Measurements from ENCODE around the gene COA3.
"Not testable (repeated sequence)": the region's sequence is repeated elsewhere in the genome, so short reads cannot be mapped to it uniquely, and the experiment has no call there.

Gene COA3

GRCh38 chr17:42781639-42782165 is 16.8 kb downstream of the COA3 start:
- DNase-seq (ENCODE audit: low read depth) = no peak

DNA sequence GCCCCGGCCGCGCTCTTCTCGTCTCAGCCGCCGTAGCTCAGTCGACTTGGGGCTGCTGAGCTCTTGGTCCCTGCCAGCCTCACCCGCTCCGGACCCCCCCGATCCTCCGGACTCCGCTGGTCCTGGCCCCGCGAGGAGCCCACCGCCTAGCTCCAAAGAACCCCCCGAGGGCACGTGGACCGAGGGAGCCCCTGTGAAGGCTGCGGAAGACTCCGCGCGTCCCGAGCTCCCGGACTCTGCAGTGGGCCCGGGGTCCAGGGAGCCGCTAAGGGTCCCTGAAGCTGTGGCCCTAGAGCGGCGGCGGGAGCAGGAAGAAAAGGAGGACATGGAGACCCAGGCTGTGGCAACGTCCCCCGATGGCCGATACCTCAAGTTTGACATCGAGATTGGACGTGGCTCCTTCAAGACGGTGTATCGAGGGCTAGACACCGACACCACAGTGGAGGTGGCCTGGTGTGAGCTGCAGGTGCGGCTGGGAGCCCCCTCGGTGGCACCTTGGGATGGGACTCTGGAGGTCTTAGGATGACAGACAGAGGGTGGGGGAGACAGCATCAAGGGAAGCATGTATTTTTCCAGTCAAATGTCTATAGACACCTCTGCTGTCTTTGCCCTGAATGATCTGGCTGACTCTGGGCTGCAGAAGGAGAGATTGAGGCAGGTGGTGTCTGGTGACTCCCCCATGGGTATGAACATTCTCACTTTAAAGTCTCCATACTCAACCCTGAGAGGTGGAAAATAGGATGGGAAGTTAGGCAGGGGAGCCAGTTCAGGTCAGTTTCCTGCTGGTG is 17.5 kb downstream of the COA3 start:
- DNase-seq (ENCODE audit: low read depth) = no peak

DNA sequence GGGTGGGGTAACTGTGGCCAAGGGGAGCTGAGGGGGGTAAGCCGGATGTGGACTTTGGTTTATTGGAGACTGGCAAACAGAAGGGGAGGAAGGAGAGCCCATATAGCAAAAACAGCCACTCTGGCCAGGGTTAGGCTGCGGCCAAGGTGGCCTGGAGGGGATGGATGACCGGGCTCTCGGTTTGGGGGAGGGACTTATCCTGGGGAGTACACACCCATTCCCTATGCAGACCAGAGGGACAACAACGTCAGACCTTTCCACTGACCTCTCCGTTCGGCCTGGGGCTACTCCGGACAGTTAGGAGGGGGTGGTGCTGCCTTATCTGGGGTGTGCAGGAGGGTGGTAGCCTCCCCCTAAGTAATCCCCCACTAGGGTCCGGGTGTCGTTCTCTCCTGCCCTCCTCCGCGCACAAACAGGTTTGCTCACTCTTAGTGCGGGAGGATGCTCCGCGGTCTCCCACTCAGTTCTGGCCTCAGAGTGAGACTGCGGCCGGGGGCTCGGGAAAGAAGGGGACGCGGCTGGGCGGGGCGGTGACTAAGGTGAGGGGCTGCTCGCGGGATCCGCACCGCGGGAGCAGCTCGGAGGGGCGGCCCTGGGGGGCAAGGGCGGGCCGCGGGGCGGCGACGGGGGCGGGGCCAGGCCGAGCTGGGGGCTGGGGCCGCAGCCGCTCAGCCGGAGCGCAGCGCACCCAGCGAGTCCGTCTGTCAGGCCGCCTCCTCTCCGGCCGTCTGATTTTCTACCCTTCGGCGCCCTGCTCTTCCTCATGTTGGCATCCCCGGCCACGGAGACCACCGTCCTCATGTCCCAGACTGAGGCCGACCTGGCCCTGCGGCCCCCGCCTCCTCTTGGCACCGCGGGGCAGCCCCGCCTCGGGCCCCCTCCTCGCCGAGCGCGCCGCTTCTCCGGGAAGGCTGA is 18.3 kb downstream of the COA3 start, which contains the start of gene WNK4:
TSS of gene WNK4 (plus strand) at position 675 of the 915 bp plus-strand sequence. CDS start at position 764, 89 bp downstream.
- DNase-seq (ENCODE audit: low read depth) = no peak

GRCh38 chr17:42779304-42779935 is 19.1 kb downstream of the COA3 start:
- no peak for DNase-seq (ENCODE audit: low read depth)

GRCh38 chr17:42778570-42778969 is 19.9 kb downstream of the COA3 start:
- no peak for DNase-seq (ENCODE audit: low read depth)

DNA sequence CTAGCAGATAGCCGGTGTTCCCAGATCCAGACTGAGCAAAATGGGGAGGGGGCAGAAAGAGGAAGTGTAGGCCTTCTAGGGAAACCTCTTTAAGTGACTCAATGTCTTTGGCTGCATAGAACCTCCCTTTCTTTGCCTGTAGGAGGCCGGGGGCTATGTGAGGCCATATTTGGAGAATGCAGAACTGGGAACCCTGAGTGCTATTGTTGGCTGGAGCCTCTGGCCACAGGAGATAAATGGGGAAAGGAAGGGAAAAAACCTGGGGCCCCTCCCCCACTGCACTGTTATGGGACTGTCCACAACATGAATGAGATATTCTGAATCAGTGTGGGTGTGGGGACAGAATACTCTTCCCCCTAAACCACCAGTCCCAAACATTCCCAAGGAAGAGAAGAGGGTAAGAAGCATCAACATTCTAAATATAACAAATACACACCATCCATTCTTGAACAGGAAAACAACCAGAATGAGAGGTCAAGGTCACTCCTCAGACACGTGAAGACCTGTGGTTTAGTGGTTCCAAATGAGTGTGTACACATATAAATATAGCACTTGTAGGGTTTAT is 22.9 kb downstream of the COA3 start:
- no peak for DNase-seq (ENCODE audit: low read depth)

- no peak for DNase-seq (ENCODE audit: low read depth)
These were observed 24.3 kb downstream of the COA3 start for GRCh38 chr17:42774066-42774745.

DNA sequence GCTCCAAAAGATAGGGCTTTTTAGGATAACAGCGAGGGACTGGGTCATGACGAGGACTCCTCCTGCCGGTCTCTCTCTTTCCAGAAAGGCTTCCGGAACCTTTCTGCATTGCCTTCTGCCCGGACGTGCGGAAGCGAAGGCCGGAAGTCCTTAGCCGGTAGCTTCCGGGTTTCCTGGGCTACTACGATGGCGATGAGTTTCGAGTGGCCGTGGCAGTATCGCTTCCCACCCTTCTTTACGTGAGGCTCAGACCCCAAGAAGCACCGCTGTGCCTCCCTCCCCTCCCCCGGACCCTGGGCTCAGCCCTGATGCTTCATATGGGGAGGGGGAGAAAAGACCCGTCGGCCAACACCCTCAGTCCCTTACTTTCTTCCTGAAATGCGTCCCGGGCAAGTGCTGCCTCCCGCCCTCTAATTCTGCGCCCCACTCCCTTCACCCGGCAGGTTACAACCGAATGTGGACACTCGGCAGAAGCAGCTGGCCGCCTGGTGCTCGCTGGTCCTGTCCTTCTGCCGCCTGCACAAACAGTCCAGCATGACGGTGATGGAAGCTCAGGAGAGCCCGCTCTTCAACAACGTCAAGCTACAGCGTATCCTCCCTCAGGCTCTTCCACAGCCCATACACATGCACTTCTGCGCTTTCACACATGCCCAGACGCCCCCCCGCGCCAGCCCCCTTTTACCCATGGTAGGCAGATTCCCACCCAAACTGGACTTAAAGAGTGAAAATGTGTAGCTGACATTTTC is 25.0 kb downstream of the COA3 start, which contains the start of gene VPS25:
TSS of gene VPS25 (plus strand) at position 160 of the 746 bp plus-strand sequence. CDS start at position 187, 27 bp downstream.
- DNase-seq (ENCODE audit: low read depth) = peak; percentile 68

GRCh38 chr17:42772945-42773289 is 25.6 kb downstream of the COA3 start:
- DNase-seq (ENCODE audit: low read depth) = no peak

DNA sequence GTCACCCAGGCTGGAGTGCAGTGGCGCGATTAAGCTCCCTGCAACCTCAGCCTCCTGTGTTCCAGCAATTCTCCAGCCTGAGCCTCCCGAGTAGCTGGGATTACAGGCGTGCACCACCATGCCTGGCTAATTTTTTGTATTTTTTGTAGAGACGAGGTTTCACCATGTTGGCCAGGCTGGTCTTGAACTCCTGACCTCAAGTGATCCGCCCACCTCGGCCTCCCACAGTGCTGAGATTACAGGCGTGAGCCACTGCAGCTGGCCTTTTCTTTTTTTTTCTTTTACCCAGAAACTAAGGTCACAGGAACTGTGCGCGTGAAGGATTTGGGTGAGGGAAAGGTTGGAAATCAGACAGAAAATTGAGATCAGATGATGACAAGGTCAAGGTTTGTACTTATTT is 28.5 kb downstream of the COA3 start:
- DNase-seq (ENCODE audit: low read depth) = not testable (repeated sequence)

DNA sequence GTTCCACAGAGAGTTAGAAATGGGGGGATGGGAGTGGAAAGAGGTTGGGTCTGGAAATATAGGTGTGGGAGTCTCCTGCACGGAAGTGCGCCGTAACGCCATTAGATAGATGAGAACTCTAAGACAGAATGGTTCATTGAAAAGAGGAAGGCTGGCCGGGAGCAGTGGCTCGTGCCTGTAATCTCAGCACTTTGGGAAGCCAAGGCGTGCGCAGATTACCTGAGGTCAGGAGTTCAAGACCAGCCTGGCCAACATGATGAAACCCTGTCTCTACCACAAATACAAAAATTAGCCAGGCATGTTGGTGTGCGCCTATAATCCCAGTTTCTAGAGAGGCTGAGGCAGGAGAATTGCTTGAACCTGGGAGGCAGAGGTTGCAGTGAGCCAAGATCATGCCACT is 30.5 kb downstream of the COA3 start:
- not testable (repeated sequence) for DNase-seq (ENCODE audit: low read depth)

GRCh38 chr17:42767512-42767911 is 31.0 kb downstream of the COA3 start:
- DNase-seq (ENCODE audit: low read depth) = no peak

- no peak for DNase-seq (ENCODE audit: low read depth)
These were observed 32.4 kb downstream of the COA3 start for GRCh38 chr17:42766124-42766523.

DNA sequence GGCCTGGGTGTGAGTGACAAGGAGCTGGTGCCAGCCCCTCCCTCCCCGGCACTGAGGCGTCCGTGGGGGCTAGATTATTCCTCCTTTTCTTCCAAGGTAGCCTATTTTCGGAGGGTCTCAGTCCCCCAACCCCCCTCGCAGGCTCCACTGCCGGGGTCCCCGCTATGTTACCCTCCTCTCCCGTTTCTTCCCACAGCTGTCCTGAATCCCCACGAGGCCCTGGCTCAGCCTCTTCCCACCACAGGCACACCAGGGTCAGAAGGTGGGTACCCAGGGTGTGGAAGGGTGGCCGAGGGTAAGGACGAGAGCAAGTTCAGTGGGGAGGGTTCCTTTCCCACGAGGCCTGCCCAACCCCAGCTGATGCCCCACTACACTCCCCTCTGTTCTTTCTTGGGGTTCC is 36.9 kb downstream of the COA3 start:
- no peak for DNase-seq (ENCODE audit: low read depth)

- no peak for DNase-seq (ENCODE audit: low read depth)
These were observed 37.6 kb downstream of the COA3 start, which contains the start of gene RAMP2 for GRCh38 chr17:42760652-42761581. RAMP2 (plus strand) TSS chr17:42761227; CDS start chr17:42761262, 35 bp downstream.

DNA sequence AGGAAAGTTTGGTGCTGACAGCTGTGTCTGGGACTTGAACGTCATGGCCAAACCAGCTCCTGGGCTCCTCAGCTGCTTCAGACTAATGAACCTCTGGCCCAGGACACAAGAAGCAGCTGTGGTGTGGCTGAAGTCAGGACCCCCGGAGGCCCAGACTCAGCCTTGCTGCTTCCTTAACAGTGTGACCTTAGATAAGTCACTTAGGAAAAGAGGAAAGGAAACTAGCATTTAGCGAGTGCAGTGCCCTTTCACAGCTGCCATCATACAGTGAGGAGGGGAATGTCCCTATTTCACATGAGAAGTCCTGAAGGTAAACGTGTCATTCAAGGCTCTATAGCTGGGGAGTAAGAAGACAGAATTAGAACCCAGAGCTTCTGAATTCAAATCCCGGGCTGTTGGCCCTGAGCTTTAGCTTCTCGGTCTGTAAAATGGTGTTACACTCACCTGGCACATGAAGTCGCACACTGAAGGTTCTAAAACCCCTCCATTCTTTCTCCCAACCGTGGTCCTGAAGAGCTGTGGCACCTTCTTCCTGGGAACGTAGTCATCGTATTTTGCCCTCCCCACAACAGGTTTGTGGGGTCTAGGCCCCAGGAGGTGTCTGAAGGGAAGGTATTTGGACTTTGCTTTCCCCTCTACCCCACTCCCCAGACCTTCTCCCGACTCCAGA is 38.4 kb downstream of the COA3 start:
- no peak for DNase-seq (ENCODE audit: low read depth)

DNA sequence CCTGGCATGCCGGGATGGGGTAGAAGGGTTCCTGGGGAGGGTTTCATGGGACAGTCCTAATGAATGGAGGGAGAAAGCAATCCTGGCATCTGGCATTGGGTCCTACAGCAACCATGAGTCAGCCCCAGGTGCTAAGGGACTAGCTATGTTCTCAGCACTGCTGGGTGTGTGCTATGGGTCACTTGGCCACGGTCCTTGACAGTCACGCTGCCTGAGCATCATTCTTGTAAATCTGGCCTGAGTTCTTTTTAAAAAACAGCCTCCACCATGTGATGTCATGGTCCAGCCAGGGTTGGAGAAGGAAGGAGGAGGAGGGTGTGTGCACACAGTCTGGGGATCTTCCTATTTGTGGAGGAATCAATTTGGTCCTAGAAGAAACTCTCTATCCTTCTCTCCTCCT is 43.7 kb downstream of the COA3 start:
- DNase-seq (ENCODE audit: low read depth) = peak; percentile 73

DNA sequence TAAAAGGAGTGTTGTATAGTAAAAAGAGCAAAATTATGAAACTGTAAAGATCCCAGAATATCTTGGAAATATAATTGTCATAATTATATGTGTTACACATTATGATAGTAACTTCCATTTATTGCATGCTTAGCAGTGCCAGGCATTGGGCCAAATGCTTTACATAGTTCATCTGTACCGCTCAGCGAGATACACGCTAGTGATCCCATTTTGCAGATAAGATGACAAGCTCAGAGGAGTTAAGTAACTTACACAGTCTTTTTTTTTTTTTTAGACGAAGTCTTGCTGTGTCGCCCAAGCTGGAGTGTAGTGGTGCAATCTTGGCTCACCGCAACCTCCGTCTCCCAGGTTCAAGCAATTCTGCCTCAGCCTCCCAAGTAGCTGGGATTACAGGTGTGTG is 46.9 kb downstream of the COA3 start:
- DNase-seq (ENCODE audit: low read depth) = no peak

Measured in fibroblast of the conjunctiva (primary cell).